ENCODE results near the gene POLR3H. TPM values are rescaled to one million over a fixed set of nuclear protein-coding genes. Genes with fewer than 3 reads are reported as not detected.
A peak's percentile ranks its signal among the peaks of the same experiment; 100 is the strongest.

POLR3H gene
- total and polyA plus RNA-seq, 8 donors, result 2.6 to 21.7 (median 12.4) TPM

DNA sequence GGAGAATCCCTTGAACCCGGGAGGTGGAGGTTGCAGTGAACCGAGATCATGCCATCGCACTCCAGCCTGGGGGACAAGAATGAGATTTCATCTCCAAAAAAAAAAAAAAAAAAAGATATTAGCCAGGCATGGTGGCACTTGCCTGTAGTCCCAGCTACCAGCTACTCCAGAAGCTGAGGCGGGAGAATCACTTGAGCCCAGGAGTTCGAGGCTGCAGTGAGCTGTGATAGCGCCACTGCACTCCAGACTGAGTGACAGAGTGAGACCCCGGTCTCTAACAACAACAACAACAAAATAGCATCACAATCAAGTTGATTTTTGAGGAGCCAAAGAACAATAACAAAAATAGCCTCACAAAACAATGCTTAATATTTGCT, 43.1 kb upstream of the POLR3H start:
- intact Hi-C loops (cut with DNase I; ENCODE audit: low total_unique reads), result no loop called here
- H3K27ac ChIP-seq, result peak overlapping the region; percentile 73 to 93 (median 91)
- H3K4me3 ChIP-seq, result peak overlapping the region in 1 of 4 donors; percentile 19
- no peak for DNase-seq
- no peaks in the 10 kb centered on the region for H3K9me3 ChIP-seq
- TF ChIP-seq, protein P1, sequence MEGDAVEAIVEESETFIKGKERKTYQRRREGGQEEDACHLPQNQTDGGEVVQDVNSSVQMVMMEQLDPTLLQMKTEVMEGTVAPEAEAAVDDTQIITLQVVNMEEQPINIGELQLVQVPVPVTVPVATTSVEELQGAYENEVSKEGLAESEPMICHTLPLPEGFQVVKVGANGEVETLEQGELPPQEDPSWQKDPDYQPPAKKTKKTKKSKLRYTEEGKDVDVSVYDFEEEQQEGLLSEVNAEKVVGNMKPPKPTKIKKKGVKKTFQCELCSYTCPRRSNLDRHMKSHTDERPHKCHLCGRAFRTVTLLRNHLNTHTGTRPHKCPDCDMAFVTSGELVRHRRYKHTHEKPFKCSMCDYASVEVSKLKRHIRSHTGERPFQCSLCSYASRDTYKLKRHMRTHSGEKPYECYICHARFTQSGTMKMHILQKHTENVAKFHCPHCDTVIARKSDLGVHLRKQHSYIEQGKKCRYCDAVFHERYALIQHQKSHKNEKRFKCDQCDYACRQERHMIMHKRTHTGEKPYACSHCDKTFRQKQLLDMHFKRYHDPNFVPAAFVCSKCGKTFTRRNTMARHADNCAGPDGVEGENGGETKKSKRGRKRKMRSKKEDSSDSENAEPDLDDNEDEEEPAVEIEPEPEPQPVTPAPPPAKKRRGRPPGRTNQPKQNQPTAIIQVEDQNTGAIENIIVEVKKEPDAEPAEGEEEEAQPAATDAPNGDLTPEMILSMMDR (IDR thresholded peaks at IDR 0.05), result no peak
- TF ChIP-seq EP300 (IDR thresholded peaks at IDR 0.05), result no peak
- no peak for TF ChIP-seq POLR2AphosphoS5 (IDR thresholded peaks at IDR 0.05)
- TF ChIP-seq POLR2A (IDR thresholded peaks at IDR 0.05), result no peak
- 32 to 71% (median 43%) methylated on average over 7 of the region's 7 CpGs for WGBS, 5 donors
- H3K27me3 ChIP-seq, result no peaks in the 10 kb centered on the region
- H3K4me1 ChIP-seq, result peaks cover 19 to 62% (median 49%) of the 10 kb centered on the region in 4 donors
- peaks cover 16 to 36% (median 32%) of the 10 kb centered on the region in 4 donors for H3K36me3 ChIP-seq

DNA sequence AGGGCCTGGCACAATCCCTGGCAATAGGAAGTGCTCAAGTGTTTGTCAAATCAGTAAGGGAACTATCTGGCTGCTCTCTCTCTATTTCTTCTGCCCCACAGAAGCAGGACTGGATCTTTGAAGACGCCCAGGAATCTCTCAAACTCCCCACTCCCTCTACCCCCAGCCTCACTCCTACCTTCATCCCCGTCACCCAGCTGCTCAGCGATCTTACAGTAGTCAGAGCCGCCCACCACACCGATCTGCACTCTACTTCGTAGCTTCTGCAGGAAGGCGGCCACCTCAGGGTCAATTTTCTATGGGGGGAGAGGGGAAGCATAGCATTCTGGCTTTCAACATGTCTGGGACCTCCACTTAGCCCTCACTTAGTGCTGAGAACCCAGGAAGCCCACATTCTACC, 41.6 kb upstream of the POLR3H start:
- no peak for TF ChIP-seq POLR2AphosphoS5 (IDR thresholded peaks at IDR 0.05)
- TF ChIP-seq, protein P1 (IDR thresholded peaks at IDR 0.05), result no peak
- no peak for TF ChIP-seq POLR2A (IDR thresholded peaks at IDR 0.05)
- no peak for TF ChIP-seq EP300 (IDR thresholded peaks at IDR 0.05)
- peaks cover 19 to 62% (median 49%) of the 10 kb centered on the region in 4 donors for H3K4me1 ChIP-seq
- H3K27ac ChIP-seq, result peak overlapping the region in 1 of 5 donors; percentile 92
- intact Hi-C loops (cut with DNase I; ENCODE audit: low total_unique reads), result no loop called here
- peaks cover 25 to 50% (median 46%) of the 10 kb centered on the region in 4 donors for H3K36me3 ChIP-seq
- H3K9me3 ChIP-seq, result no peaks in the 10 kb centered on the region
- no peak overlapping the region for H3K4me3 ChIP-seq
- 92 to 99% (median 96%) methylated on average over 7 of the region's 7 CpGs for WGBS, 5 donors
- DNase-seq, result no peak
- H3K27me3 ChIP-seq, result no peaks in the 10 kb centered on the region

DNA sequence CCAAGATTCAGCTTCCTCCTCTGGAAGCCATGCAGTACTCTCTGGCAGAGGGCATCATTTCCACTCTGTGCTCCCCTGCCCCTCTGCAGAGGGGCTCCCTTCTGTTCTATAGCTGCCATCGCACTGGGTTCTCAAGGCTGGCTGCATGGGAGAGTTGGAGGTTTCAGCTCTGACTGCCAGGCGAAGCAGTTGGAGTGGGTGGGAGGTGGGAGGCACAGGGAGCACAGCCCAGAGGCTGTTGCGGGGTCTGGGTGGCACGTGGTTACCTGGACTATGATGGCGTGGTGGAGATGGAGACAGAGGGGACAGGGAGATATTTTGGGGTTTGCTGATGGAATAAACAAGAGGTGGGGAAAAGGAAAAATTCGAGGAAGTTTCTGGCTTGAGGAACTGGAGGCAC, 40.6 kb upstream of the POLR3H start:
- no peak for DNase-seq
- Histone ChIP-seq H3K4me3 (peak overlapping the region in 1 of 4 donors; percentile 9), H3K27me3 (no peaks in the 10 kb centered on the region), H3K36me3 (peaks cover 32 to 60% (median 56%) of the 10 kb centered on the region in 4 donors), H3K4me1 (peaks cover 19 to 57% (median 42%) of the 10 kb centered on the region in 4 donors), H3K27ac (peak overlapping the region in 3 of 5 donors; percentile 1 to 55 (median 49)), H3K9me3 (no peaks in the 10 kb centered on the region)
- intact Hi-C loops (cut with DNase I; ENCODE audit: low total_unique reads), result no loop called here
- no peak for TF ChIP-seq POLR2AphosphoS5 (IDR thresholded peaks at IDR 0.05)
- no peak for TF ChIP-seq EP300 (IDR thresholded peaks at IDR 0.05)
- TF ChIP-seq, protein P1 (IDR thresholded peaks at IDR 0.05), result no peak
- TF ChIP-seq POLR2A (IDR thresholded peaks at IDR 0.05), result no peak
- 67 to 88% (median 75%) methylated on average over 6 of the region's 6 CpGs for WGBS, 5 donors

DNA sequence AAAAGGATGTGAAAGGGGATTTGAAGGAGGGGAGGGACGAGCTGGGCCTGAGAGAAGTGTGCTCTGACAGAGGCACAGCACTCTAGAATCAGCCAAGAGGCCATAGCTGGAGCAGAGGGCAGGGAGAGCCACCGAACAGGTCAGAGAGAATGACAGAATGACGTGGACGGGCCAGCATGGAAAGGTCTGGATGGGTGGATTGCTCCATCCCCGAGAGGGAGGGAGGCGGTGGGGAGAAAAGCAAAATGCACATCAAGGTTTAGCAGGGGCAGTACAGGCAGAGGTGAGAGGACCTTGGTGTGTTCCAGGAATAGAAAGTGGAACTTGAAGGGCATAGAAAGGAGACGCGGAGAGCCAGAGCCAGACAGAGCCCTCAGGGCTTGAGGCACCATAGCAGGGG, 38.4 kb upstream of the POLR3H start:
- intact Hi-C loops (cut with DNase I; ENCODE audit: low total_unique reads), result no loop called here

More for the DNA sequence above, 38.4 kb upstream of the POLR3H start:
- peaks cover 44 to 82% (median 78%) of the 10 kb centered on the region in 4 donors for H3K36me3 ChIP-seq
- no peaks in the 10 kb centered on the region for H3K27me3 ChIP-seq
- H3K9me3 ChIP-seq, result no peaks in the 10 kb centered on the region
- no peak overlapping the region for H3K4me3 ChIP-seq
- TF ChIP-seq EP300 (IDR thresholded peaks at IDR 0.05) (no peak), POLR2A (IDR thresholded peaks at IDR 0.05) (no peak), POLR2AphosphoS5 (IDR thresholded peaks at IDR 0.05) (no peak)
- TF ChIP-seq, protein P1 (IDR thresholded peaks at IDR 0.05), result no peak
- DNase-seq, result no peak
- 79 to 88% (median 83%) methylated on average over 8 of the region's 8 CpGs for WGBS, 5 donors
- H3K4me1 ChIP-seq, result peaks cover 10 to 47% (median 25%) of the 10 kb centered on the region in 4 donors
- H3K27ac ChIP-seq, result peak overlapping the region in 1 of 5 donors; percentile 29
